HG03159 (cell line): Measurements from ENCODE around the gene FGF7.
A peak's percentile ranks its signal among the peaks of the same experiment; 100 is the strongest.
"Not testable (repeated sequence)": the region's sequence is repeated elsewhere in the genome, so short reads cannot be mapped to it uniquely, and the experiment has no call there.

ENCODE experiments used
- ATAC-seq: cut with Tn5 transposase; IDR thresholded peaks from one replicate; pipeline ENCODE4 v1.9.1; 2021; ENCODE audit warnings: mild to moderate bottlenecking, moderate library complexity; ENCODE audit not compliant: unreplicated experiment

Gene FGF7

DNA sequence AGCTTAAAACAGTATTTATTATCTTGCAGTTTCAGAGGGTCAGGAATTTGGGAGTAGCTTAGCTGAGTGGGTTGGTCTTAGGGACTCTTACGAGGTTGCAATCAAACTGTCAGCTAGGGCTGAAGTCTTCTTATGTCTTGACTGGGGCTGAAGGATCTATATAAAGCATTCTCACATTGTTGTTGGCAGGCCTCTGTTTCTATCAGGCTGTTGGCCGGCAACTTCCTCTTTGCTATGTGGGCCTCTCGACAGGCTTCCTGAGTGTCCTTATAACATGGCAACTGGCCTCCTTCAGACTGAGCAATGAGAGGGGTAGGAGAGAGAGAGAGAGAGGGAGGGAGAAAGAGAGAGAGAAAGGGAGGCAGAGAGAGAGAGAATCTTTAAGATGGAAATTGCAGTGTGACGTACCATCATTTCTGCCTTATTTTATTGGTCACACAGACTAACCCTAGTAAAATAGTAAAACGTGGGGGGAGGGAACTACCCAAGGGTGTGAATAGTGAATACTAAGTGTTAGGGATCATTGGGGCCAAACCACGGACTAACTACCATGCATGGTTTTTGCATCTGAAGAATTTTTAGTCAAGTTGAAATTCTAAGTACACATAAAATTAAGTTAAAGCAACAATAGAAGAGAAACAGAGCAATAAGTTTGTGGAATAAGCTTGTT, 16.1 kb downstream of the FGF7 start:
- peak; percentile 86 for ATAC-seq

DNA sequence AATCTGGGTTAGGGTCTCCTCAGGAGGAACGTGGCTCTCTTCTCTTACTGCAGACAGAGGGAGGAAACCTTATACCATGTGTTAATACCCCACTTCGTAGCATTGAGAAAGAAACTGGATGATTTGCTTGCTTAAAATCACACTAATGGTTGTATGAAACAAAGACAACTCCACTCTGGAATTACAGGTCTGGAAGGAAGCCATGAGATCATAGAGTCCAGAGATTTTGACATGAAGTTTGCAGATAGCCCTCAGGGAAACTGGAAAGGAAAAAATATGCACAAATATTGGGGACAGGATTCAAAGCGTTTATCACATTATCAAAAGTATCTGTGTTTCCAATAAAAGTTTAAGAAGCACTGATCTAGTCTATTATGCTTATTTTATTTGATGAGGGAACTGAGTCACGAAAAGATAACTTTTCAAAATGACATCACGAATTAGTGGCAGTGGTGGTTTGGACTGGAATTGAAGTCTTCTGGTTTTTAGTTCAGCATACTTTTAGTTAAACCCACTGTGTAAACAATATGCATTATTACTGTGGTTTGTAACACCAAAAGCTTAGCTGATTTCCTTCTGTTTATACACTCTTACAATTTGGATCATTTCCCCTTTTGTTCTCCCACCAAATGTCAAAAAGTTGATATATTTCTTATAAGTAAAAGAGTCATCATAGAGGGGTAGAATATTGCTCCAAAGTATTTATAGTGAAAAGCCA, 16.8 kb downstream of the FGF7 start:
- no peak for ATAC-seq

DNA sequence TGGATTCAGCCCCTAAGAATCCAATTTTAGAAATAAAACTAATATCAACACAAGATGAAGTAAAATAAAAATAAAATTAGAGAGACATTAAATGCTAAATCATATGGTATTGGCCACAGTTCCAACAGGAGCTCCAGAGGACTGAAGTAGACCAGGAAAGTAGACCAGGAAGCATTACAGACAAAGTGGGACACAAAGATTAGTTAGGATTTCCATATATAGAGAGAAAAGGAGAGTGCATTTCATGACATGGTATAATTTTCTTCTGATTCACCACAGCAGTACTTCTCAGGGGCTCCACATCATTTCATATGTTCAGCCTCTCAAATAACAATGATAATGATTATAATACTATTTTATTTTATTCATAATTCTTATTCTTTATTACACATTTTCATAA, 18.3 kb downstream of the FGF7 start:
- ATAC-seq = no peak

DNA sequence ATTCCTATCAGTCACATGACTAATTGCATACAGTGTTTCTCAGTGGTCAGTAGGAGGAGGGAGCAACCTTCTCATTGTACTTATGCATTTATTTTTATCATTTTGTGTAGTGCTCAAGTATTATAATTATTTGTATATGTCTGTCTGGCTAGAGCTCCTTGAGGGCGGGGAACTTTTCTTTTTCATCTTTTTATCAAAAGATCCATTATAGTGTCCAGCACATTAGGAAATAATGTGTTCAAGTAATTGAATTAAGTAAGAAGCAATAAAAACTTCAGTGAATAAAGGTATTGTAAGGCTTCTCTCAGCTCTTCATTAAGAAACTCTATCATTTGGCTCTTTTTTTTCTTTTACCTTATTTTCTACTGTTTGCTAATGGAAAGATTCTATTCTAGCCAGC, 18.8 kb downstream of the FGF7 start:
- ATAC-seq = no peak

DNA sequence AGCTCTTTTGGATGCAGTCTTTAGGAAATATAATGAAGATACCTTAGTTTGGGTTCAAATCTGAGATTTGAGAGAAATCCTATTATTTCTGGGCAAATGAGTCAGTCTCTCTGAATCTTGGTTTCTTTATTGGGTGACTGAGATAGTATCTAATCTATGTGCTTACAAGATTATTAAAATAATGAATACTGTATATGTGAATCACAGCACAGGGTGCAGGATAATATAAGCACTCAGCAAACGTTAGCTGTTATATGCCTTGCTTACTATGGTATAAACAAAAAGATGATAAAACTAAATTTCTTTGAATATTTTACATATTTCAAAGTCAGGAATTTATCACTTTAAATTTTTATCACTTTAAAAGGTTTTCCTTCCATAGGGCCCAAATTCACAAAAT, 29.6 kb downstream of the FGF7 start:
- ATAC-seq = no peak

DNA sequence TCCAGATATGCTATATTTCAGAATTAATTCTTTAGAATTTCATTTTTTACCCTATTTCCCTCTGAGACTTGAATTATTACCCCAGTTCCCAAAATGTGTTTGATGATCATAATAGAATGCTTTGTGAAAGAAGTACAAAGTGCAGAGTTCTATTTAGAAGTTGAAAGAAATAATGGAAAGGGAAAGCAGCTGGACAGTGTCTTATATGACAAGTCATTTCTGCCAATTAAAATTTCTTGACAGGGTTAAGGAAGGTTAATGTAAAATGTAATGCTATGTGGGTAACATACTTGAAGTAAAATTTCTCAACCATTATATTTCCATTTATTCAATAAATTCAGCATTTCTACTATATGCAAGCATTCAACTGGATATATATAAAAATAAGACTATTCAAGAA, 33.1 kb downstream of the FGF7 start:
- no peak for ATAC-seq

DNA sequence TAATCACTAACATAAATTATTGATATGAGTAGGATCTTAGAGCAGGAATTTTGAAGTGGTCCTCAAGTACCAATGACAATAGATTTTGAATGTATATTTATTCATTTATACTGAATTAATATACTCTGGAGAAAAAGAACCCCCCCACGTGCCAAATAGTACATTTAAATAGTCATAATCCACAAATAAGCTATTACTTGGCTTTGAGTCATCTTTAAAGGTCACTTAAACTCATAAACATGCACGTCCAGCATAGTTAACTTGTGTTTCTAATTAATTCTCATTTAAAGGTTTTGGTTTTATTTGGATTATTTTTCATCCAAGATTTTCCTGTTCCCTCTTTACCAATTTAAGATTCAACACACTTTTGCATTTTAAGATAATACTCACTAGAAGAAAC, 35.1 kb downstream of the FGF7 start:
- no peak for ATAC-seq

DNA sequence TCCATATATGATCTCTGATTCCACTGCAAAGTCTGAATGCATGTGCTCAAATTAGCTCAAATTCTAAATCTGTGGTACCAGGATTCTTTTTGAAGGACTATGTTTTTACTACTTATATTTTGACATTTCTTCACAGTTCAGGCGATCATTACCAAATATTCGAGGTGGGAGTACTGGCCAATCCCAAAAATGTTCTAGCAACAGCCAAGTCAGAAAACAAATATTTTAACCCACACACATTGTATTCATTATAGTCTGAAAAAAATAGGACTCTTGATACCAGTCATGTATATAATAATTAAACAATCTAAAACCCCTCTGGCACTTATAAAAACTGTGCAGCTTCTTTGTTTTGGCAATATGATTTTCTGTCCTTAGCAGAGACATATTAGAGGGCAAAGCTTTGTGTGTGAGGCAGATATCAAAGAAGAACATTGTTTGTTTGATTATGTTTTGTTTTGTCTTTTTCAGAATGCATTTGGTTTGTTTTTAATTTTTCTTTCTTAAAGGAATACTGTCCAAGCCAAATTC, 37.4 kb downstream of the FGF7 start:
- ATAC-seq = no peak

DNA sequence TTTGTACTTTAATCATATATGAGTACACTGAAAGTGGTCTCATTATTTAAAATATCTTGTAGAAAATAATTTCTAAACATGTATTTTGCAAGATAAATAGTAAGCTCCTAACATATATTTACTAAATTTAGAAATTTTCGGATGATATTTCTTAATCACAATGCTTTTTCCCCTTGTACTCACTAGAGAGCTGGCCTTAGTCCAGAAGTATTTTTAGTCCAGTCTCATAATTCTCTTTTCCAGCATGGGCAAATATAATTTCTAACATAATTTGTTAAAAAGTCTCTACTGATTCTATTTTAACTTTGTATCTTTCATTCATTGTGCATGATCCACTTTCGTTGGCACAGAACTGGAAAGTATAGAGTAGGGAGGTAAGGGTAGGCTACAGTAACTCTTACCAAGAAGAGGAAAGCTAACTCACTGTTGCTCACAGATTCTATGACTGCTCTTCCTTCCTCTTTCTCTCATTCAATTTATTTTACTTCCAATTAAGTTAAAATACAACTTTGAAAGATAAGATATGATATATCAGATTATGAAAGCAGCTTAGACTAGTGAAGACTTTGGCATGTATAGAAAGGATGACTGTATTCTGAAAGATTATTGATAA, 39.3 kb downstream of the FGF7 start:
- no peak for ATAC-seq

DNA sequence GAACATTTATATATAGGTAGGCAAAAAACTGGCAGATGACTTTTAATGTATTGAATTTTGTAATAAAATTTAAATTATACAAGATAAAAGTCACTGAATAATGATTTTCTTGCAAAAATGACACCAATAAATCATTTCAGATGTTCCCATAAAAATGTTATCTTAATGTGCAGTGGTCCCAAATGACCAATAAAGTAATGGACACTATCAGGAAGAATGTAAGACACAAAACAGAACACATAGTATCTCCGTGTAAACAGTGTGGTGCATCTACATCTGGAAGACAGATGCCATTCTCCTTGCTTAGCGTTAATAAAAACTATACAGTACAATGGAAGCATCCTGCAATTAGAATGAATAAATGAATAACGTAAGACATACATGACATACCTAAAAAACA, 41.5 kb downstream of the FGF7 start:
- no peak for ATAC-seq

DNA sequence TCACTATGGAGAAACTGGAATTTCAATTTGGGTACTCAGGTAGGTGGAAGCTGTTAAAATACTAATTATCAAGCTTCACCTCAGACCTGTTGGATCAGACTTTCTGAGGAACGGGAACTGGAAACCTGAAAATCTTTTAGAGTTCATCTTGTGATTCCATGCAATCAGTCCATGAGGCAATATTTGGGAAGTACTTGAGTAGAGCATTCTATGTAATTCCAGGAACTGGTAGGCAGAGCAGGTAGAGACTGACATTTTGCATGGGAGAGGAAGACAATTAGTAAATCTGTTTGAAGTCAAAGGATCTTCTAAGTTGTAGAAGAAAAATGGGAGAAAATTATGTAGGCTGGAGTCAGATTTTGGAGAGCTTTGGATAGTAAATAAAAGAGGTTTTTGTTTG, 43.1 kb downstream of the FGF7 start:
- ATAC-seq = no peak

DNA sequence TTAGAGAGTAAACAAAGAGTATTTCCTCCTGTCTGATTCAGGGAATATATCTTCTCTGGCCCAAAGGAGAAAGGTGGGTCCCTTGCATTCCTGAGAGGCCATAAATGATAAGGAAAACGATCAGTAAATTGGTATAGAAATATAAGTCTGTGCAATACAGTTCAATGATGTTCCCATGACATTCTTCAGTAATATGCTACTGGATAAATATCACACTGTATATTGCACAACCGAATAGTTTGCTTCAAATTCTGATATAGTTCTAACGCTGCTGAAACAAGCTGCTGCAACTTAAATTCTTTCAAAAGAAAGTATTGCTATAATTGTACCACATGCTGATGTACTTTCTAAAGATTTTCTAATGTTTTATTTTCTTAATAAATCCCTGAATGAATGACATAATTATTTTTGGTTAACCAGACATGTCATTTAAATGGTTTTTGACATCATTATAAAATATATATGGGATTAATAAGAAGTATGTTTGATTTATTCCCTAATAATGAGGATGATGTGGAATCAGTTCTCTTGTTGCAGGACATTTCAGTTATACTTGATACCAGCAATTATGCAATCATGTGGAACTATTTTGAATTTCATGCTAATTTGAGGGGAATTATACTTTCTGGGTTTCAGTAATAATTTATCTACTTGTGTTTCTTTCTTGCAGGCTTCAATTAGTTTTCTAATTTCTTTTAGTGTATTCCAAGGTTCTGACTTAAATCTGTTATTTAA, 44.9 kb downstream of the FGF7 start:
- ATAC-seq = no peak

DNA sequence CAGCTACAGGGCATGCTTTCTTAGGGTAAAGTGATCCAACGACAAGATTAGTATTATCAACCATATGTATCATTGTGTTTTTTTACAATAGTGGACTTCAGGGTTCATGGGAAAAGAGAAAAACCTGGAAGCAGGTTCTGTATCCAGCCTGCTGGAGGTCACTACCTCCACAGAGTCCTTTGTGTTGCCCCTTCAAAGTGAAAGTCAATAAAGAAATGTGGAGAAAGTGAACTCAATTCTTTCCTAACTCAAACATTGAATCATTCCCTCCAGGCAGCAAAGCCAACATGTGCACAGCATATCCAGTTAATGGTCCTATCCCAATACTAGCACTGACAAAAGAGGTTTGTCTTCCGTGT, 45.4 kb downstream of the FGF7 start:
- no peak for ATAC-seq

DNA sequence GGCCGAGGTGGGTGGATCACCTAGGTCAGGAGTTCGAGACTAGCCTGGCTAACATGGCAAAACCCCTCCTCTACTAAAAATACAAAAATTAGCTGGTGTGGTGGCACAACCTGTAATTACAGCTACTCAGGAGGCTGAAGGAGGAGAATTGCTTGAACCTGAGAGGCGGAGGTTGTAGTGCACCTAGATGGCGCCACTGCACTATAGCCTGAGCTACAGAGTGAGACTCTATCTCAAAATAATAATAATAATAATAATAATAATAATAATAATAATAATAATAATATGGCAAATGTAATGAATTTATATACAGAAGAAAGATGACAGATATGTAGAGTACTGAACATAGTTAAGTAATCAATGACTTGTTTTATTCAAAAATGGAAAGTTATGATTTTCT, 48.2 kb downstream of the FGF7 start:
- ATAC-seq = not testable (repeated sequence)

DNA sequence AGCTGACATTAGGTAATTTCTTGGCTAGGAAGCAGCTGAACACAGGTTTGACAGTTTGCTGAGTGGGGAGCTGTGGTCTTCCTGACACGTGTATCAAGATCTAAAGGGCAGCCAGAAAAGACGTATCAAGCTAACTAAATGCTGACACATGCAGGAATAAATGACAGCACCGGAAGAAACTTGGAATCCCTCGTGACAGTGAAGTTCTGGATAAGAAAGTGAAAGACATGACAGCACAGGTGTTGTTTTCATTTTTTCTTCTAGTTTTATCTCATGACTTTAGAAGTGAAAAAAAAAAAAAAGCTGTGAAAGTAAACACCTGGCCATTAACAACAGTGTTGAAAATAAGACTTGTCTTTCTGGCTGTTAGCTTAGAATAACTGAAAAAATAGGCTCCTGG, 48.7 kb downstream of the FGF7 start:
- ATAC-seq = peak; percentile 83

DNA sequence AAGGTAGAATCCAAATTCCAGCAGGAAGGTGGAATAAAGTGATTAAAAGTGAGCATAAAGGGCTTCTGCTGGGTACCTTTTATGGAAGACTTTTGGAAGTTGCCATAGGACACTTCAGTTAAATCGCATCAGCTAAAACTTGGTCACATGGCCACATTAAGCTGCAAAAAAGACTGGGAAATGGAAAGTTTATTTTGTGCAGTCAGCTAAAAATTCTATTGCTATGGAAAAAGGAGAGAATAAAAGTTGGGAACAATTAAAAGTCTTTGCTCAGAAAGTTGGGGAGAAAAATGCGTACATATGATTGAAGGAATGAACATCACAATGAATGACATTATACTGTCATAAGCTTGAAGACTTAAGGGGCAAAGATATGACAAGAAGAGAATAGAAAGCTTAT, 49.3 kb downstream of the FGF7 start:
- no peak for ATAC-seq

DNA sequence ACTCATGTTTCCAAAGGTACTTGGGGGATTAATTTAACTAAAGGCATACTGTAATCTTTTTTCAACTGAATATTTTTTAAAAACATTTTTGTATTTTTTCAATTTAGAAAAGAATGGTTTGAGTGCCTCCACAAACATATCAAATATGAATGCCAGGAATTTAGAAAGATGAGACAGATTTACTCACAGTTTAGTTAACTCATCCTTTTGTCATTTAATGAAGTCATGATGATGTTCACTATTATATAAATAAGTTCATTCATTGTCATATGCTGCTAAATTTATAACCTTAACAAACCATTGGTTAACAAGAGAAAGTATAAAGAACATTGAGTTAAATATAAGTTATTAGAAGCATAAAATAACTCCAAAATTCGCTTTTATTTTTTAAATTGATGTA, 50.0 kb downstream of the FGF7 start:
- no peak for ATAC-seq

DNA sequence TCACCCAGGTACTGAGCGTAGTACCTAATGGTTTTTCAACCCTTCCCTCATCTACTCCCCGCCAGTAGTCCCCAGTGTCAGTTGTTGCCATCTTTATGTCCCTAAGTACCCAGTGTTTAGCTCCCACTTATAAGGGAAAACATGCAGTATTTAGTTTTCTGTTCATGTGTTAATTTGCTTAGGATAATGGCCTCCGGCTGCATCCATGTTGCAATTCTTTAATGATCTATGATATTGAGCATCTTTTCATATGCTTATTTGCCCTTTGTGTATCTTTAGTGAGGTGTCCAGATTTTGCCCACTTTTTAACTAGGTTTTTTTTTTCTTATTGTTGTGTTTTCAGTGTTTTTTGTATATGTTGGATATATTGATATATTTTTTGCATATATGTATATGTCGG, 55.0 kb downstream of the FGF7 start:
- ATAC-seq = not testable (repeated sequence)

DNA sequence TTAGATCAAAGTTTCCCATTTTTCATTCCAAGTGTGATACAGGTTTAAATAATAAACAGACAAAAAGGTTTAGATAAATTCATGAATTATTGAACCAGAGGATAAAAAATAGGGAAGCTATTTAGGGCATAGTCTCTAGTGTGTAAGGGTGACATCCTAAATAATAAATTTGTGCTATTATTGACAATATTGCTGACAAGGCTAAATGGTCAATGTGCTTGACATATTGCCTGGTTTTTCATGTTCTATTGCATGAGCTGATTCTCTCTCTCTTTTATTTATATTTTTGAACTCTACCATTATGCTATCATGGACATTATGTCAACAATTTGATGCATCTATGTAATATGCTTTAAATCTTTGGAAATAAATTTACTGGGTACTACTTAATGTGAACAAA, 55.9 kb downstream of the FGF7 start:
- ATAC-seq = not testable (repeated sequence)

DNA sequence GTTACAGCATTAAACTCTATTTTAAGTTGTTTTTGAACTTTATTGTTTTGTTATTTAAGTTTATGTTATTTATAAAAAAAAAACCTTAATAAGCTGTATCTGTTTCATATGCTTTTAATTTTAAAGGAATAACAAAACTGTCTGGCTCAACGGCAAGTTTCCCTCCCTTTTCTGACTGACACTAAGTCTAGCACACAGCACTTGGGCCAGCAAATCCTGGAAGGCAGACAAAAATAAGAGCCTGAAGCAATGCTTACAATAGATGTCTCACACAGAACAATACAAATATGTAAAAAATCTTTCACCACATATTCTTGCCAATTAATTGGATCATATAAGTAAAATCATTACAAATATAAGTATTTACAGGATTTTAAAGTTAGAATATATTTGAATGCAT, 62.4 kb downstream of the FGF7 start:
- ATAC-seq = not testable (repeated sequence)

DNA sequence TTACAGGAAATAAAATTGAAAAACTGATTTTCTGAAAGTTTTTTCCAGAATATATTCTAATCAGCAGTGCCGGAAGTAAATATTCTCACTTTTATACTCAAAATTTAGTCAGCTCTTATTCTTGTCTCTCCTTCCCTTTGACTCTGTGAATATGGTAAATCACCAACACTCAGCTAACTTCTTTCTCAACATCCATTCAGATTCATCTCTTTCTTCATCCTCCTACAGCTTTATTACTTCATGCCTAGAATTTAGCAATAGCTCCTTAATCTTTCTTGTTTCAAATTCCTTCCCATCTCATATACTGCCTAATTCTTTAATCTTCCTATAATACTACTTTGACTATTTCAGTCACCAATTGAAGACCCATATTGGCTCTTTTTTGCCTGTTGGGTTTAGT, 67.9 kb downstream of the FGF7 start:
- no peak for ATAC-seq

DNA sequence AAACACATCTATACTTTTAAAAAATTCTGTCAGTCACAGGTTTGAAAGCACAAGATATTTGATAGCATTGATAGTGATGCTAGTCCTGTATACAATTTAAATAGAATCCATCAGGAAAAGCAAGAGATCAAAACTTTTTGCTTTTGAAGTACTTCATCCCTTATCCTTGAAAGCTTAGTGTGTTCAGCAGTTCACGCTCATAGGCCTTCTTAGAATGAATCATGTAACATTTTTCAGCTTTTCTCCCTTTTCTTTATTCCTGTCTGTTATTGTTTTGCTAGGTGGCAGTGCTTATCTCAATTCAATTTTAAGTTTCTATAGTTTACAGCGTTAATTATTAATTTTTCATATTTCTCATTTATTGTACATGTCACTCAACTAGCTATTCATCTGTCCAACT, 69.1 kb downstream of the FGF7 start:
- ATAC-seq = no peak
